SH-SY5Y (cell line): ENCODE results near the gene ARHGAP15.

Experiments used
- GATA2 ChIP-seq: IDR thresholded peaks from 2 replicates; pipeline ENCODE4 v1.6.1; 2011; ENCODE audit warnings: mild to moderate bottlenecking, low read depth, low read length
- GATA3 ChIP-seq: IDR thresholded peaks from 2 replicates; pipeline ENCODE4 v1.6.1; 2011; ENCODE audit warnings: low read depth, mild to moderate bottlenecking, low read length, moderate library complexity

ARHGAP15 gene

DNA sequence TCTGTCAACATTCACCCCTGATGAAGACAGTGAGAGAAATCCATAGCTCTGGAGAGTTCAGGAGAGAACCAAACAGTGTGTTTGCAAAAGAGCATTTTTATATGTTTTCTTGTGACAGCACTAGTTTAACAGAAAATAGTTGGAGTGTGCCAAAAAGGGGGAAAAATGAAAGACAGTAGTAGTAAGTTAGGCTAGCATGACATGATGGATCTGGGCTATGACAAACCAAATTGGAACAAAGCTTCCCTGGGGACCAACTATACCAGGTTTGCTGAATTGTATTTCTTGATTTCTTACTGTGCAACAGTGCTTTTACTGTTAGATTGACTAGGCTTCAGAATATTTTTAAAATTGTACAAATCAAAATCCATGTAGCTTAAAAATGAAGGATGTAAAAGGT is 159.8 kb downstream of the ARHGAP15 start:
- no peak for TF ChIP-seq GATA2
- TF ChIP-seq GATA3, result no peak

DNA sequence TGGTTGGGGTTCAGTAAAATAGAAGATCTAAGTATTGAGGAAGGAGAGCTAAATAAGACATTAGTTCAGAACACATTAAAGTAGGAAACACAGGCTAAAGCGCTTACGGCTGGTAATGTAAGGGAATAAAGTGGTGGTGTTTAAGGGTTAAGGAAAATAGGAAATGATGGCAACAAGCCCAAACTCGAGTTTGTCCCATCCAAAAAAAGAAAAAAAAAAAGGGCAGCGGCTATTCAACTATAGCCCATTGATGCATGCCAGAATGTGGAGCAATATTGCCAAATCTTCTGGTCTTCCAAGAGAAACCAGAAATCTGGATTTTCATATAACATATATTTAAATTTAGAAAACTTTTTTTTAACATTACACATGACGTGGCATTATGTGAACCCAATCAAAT is 161.0 kb downstream of the ARHGAP15 start:
- no peak for TF ChIP-seq GATA3
- no peak for TF ChIP-seq GATA2

GRCh38 chr2:143294068-143294467 is 164.8 kb downstream of the ARHGAP15 start:
- TF ChIP-seq GATA3 (no peak), GATA2 (no peak)

GRCh38 chr2:143296089-143296488 is 166.9 kb downstream of the ARHGAP15 start:
- TF ChIP-seq GATA3, result no peak
- TF ChIP-seq GATA2, result no peak

DNA sequence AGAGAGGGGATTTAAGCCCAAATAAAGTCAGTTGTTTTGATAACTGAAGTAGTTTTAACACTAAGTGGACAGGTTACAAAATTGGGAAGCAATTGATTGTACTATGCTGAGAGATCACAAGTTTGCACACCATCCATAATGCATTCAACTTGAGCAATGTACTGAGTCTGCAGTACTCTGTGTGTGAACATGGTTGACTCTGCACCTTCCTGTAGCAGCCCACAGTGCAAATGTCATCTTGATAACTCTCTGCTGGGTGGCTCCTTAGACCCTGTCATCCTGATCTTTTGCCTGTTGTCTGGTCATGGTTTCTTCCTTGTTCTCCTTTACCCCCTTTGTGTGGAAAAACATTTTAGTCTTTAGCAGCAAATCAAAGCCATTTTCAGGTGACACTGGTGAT is 168.0 kb downstream of the ARHGAP15 start:
- no peak for TF ChIP-seq GATA3
- TF ChIP-seq GATA2, result no peak

DNA sequence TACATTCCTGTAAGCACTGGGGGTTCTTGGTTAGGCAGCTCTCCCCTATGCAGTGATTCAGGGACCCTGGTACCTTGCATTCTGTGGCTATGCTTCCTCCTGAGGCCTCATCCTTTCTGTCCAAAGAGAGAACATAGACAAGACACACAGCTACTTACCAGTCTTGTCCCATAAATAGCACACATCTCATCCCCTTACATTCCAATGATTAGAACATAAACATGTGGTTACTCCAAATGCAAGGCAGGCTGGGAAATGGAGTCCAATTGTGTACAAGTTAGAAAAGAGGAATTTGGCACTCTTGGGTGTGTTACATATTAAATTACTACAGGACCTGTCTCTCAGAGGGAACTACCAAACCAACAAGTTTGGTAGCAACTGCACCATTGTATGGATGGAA is 171.3 kb downstream of the ARHGAP15 start:
- TF ChIP-seq GATA3, result no peak
- no peak for TF ChIP-seq GATA2

- TF ChIP-seq GATA2, result no peak
- no peak for TF ChIP-seq GATA3
Measured at GRCh38 chr2:143311426-143311825, 182.2 kb downstream of the ARHGAP15 start.

DNA sequence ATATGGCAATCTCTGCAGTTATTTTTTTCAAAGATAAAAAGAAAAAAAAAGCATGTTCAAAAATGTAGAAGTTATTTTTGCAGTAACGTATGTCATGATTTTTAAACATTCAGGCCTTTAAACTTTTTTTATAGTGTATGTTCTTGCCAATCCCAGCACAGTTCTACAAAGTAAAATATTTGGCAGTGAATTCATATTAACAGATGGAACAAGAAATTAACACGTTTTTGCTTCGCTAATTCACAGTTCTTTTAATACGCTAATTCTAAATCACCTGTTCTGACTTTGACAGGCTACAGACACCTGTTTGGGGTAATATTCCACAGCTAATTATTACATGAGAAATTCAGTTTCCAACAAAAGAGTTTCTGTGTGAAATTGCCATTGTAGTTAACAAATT is 183.2 kb downstream of the ARHGAP15 start:
- TF ChIP-seq GATA3, result no peak
- no peak for TF ChIP-seq GATA2

GRCh38 chr2:143313861-143314260 is 184.6 kb downstream of the ARHGAP15 start:
- TF ChIP-seq GATA2, result no peak
- TF ChIP-seq GATA3, result no peak

DNA sequence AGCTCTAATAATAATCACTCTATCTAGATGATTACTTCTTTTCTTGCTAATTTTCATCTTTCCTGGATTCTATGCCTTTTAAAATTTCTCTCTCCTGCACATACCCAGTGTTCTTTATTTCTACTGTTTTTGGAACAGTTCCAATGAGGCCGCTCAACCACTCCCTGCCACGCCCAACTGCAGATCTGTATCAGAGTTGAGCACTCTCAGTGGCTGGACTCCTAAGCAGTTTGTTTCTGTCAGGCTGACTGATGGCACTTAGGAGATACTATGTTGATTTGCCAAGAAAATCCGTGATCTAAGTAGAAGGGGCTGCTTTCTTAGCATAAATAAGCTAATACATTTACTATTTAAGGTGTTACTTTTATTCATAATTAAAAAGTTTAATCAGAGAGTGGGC is 192.8 kb downstream of the ARHGAP15 start:
- TF ChIP-seq GATA3 (no peak), GATA2 (no peak)

DNA sequence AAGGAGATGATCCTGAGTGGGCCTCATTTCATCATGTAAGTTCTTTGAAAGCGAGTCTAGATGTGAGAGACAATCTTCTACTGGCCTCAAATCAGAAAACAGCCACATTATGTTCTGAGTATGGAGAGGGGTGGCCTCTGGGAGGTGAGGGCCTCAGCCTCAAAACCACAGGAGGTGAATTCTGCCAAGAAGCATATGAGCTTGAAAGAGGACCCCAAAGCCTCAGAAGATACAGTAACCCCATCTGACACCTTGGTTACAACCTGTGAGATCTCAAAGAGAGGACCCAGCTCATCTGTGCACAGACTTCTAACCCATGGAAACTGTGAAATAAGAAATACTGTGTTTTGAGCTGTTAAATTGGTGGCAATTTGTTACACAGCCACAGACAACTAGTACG is 200.1 kb downstream of the ARHGAP15 start:
- TF ChIP-seq GATA3 (no peak), GATA2 (no peak)

GRCh38 chr2:143333168-143333791 is 204.1 kb downstream of the ARHGAP15 start:
- no peak for TF ChIP-seq GATA2
- no peak for TF ChIP-seq GATA3

DNA sequence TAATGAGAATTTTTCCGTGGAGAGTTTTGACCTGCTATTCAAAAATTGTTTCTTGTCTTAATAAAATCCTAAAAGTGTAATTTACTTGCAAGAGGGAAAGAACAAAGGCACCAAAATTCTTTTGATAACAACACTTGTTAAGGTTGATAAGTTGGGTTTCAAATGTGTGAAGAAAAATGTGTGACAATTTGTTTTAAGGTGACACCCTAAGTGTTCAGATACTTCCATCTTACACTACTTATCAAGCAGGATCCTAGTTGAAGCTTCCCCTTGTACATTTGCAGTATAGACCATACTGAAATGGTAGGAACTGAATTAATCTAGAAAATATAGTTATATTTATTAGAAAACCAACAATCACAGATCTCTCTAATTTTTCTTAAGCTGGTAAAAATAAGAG is 204.6 kb downstream of the ARHGAP15 start:
- TF ChIP-seq GATA2 (no peak), GATA3 (no peak)

DNA sequence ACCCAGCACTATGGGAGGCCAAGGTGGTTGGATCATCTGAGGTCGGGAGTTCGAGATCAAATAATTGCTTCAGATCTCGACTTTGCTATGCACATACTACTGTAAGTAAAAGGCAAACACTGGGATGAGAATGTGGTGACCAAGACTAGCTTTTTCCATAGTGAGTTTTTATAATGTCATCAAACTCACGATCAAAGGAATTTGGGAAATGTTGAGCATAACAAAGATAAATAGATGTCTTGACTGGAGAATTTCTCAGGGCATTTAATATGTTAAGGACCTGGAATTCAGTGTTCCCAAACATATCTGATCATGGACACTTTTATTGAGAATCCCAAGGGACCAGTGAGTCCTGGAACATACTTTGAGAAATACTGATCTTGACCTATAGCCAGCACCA is 205.6 kb downstream of the ARHGAP15 start:
- TF ChIP-seq GATA3 (no peak), GATA2 (no peak)

DNA sequence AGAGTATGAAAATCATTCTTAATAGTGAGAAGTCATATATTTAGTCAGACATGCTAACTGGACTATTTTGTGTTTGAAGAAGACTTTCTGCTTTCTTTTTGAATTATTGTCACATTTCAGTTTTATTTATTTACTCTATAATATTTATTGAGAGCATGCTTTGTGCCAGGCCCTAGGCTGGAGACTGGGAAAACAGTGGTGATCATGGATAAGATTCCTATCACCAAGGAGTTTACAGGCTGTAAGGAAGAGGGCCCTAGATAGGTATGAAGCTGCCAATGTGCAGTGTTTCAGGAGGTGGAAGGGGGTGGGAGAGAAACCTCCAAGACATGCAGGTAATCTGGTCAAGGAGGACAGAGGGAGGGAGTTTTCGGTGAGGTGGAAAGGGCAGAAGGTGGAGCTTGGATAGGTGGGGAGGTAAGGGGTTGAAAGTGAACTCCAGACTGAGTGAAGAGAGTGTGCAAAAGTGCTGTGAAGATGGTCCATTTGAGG is 207.5 kb downstream of the ARHGAP15 start:
- no peak for TF ChIP-seq GATA2

DNA sequence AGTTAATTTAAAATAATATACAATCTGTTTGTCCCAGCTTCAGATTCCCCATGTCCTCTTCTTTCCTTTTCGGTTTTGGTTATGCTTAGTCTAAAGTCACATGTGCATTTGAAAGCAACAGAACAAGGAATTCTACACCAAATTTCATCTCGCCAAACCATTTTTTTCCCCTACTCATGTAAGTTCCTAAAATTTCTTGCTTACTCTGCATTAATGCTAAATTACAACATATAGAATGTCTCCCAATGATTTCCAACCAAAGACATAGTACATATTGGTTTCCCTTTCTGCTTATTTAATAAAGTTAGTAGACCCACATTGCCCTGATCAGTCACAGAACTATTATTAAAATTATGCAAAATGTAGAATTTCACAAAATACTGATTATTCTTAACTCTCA is 212.3 kb downstream of the ARHGAP15 start:
- no peak for TF ChIP-seq GATA3
- TF ChIP-seq GATA2, result no peak

DNA sequence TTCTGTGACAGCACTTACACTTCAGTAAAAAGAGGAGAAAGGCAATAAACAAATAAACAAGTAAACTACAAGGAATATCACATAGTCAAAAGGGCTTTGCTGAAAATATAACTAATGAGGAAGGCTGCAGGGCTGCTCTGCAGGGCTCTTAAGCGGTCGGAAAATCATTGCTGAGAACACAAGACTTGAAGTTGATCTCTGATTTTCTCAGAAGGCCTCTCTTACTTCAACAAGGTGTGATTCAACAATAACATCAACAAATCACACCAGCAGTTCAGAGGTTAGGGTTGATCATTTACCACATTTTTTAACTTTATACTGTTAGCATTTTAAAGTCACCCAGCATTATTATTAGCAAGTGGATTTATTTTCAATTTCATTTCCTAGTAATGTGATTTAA is 215.6 kb downstream of the ARHGAP15 start:
- TF ChIP-seq GATA3 (no peak), GATA2 (no peak)
